ENCODE results near the gene RHOJ. TPM values are rescaled to one million over a fixed set of nuclear protein-coding genes. Genes with fewer than 3 reads are reported as not detected.

Gene RHOJ
- total RNA-seq, 2 experiments from 2014 or later, result not detected

DNA sequence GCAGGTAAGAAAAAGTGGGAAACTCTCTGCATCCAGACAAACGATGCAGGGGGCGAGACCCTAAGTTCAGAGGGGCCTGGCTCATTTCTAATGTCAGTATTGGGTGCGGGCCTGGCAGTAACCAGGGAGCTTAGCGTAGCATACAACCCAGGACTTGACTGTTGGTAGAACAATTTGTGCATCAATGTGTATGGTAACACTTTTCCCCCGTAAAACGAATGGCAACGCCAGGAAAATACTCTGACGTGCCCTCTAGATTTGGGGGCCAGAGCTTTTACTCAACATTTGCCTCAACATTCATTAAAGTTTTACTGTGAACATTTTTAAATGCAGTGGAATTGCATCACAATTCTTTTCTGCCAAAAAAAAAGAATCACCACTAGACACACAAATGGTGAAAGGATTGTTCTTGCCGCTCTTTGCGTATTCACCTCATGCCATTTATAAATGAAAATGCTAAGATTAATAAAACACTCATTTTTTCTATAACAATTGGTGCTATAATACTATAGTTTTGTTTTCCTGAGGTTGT is 867 bp downstream of the RHOJ start:
- H3K4me1 Mint-ChIP-seq (ENCODE audit: low read depth), result no peaks in the 10 kb centered on the region
- ATAC-seq, result no peak
- no peak overlapping the region for H3K27ac Mint-ChIP-seq
- no peaks in the 10 kb centered on the region for H3K9me3 Mint-ChIP-seq
- intact Hi-C loops (cut with micrococcal nuclease), result no loop called here
- DNase-seq, result no peak
- TF ChIP-seq, protein P1, sequence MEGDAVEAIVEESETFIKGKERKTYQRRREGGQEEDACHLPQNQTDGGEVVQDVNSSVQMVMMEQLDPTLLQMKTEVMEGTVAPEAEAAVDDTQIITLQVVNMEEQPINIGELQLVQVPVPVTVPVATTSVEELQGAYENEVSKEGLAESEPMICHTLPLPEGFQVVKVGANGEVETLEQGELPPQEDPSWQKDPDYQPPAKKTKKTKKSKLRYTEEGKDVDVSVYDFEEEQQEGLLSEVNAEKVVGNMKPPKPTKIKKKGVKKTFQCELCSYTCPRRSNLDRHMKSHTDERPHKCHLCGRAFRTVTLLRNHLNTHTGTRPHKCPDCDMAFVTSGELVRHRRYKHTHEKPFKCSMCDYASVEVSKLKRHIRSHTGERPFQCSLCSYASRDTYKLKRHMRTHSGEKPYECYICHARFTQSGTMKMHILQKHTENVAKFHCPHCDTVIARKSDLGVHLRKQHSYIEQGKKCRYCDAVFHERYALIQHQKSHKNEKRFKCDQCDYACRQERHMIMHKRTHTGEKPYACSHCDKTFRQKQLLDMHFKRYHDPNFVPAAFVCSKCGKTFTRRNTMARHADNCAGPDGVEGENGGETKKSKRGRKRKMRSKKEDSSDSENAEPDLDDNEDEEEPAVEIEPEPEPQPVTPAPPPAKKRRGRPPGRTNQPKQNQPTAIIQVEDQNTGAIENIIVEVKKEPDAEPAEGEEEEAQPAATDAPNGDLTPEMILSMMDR (IDR thresholded peaks at IDR 0.05), result no peak
- H3K4me3 Mint-ChIP-seq, result no peak overlapping the region
- H3K27me3 Mint-ChIP-seq, result peaks cover 10% of the 10 kb centered on the region
- H3K36me3 Mint-ChIP-seq (ENCODE audit: low read depth), result no peaks in the 10 kb centered on the region
- ChIA-PET CTCF (no interaction called here), POLR2A (no interaction called here)

DNA sequence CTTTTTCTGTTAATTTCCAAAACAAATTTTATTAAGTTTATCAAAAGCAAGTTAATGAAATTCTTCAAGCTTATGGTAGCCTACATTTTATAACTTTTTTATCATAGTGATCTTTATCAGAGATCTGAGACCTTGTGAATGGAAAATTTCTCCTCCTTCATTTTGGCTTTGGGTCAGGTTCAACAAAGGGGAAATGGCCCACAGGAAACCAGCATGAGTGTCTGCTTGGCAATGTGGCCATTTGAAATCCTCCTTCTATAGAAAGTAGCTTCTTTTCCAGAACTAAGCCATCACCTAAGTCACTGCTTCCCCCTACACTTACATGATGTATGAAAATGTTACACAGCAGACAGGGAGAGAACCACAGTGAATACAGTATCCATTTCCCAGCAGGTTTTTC is 1.6 kb downstream of the RHOJ start:
- DNase-seq (no peak), ATAC-seq (no peak)
- ChIA-PET CTCF (no interaction called here), POLR2A (no interaction called here)
- Mint-ChIP-seq H3K36me3 (ENCODE audit: low read depth) (no peaks in the 10 kb centered on the region), H3K4me1 (ENCODE audit: low read depth) (no peaks in the 10 kb centered on the region), H3K27ac (no peak overlapping the region), H3K4me3 (no peak overlapping the region), H3K9me3 (no peaks in the 10 kb centered on the region), H3K27me3 (peaks cover 7% of the 10 kb centered on the region)
- TF ChIP-seq, protein P1 (IDR thresholded peaks at IDR 0.05), result no peak
- intact Hi-C loops (cut with micrococcal nuclease), result no loop called here

DNA sequence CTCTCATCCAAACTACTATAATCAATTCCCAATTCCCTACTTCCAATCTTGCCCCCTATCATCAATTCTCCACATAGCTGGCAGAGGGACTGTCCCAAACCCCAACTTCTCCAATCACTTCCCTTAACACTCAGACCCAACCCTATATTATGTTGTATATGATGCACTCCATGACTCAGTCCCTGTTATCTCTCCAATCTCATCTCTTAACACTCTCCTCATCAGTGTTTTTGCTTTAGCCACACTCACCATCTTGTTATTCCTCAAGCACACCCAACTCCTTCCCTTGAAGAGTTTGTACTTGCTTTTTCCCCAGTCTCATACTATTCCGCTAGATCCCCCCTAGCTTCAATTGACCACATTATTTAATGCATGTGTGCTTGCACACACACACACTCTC is 4.9 kb downstream of the RHOJ start:
- H3K4me1 Mint-ChIP-seq (ENCODE audit: low read depth), result no peaks in the 10 kb centered on the region
- H3K9me3 Mint-ChIP-seq, result no peaks in the 10 kb centered on the region
- peaks cover 1% of the 10 kb centered on the region for H3K27me3 Mint-ChIP-seq
- ChIA-PET CTCF (no interaction called here), POLR2A (no interaction called here)
- no peak overlapping the region for H3K4me3 Mint-ChIP-seq
- TF ChIP-seq, protein P1 (IDR thresholded peaks at IDR 0.05), result no peak
- no peak overlapping the region for H3K27ac Mint-ChIP-seq
- intact Hi-C loops (cut with micrococcal nuclease), result no loop called here
- no peaks in the 10 kb centered on the region for H3K36me3 Mint-ChIP-seq (ENCODE audit: low read depth)
- no peak for DNase-seq
- no peak for ATAC-seq

DNA sequence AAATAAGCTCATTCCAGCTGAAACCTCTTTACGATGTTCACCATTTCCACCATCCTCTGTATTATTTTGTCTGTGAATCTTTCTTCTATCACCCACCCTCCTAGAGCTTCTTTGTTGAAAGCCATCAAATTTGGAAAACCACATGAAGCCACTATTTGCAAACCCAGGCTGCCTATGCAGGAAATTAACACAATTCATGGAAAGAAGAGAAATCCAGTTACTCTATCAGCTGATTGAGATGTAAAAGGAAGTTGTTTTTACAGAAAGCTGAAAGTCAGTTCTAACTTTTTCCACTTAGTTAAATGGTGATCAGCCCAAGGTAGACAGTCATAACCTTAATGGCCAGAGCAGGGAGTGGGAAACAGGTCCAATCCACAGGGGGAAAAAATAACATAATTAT is 6.6 kb downstream of the RHOJ start:
- Mint-ChIP-seq H3K4me3 (no peak overlapping the region), H3K9me3 (no peaks in the 10 kb centered on the region), H3K36me3 (ENCODE audit: low read depth) (no peaks in the 10 kb centered on the region), H3K4me1 (ENCODE audit: low read depth) (no peaks in the 10 kb centered on the region), H3K27me3 (peaks cover 1% of the 10 kb centered on the region), H3K27ac (no peak overlapping the region)
- DNase-seq (no peak), ATAC-seq (no peak)
- POLR2A ChIA-PET, result no interaction called here
- intact Hi-C loops (cut with micrococcal nuclease), result no loop called here
- CTCF ChIA-PET, result no interaction called here
- TF ChIP-seq, protein P1 (IDR thresholded peaks at IDR 0.05), result no peak

DNA sequence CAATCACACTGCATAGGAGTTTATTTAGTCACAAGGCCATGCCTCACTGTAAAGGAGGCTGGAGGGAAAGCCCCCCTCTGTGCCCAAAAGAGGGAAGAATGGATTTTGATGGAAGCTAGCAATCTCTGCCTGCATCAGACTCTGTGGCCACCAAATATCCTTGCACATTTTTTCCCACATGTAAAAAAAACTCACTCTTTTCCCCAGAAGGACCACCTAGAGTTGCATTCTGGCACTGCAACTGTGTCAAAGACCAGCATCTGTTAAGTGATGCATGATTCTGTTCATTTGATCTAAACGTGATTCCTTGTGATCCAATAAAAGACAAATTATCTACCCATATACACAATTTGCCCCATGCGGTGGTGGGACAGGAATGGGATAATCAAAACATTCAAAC is 8.0 kb downstream of the RHOJ start:
- TF ChIP-seq, protein P1 (IDR thresholded peaks at IDR 0.05), result no peak
- Mint-ChIP-seq H3K36me3 (ENCODE audit: low read depth) (no peaks in the 10 kb centered on the region), H3K4me3 (no peak overlapping the region), H3K27ac (no peak overlapping the region), H3K9me3 (no peaks in the 10 kb centered on the region), H3K27me3 (peaks cover 1% of the 10 kb centered on the region), H3K4me1 (ENCODE audit: low read depth) (no peaks in the 10 kb centered on the region)
- DNase-seq, result no peak
- CTCF ChIA-PET, result no interaction called here
- POLR2A ChIA-PET, result no interaction called here
- intact Hi-C loops (cut with micrococcal nuclease), result no loop called here
- ATAC-seq, result no peak

Measured in activated CD8-positive, alpha-beta T cell treated with anti-CD3 and anti-CD28 coated beads for 36 hours (primary cell).